ENCODE results near the gene GBP5. TPM values are rescaled to one million over a fixed set of nuclear protein-coding genes. Genes with fewer than 3 reads are reported as not detected.
"Not testable (repeated sequence)": the region's sequence is repeated elsewhere in the genome, so short reads cannot be mapped to it uniquely, and the experiment has no call there.

GBP5 gene
- total RNA-seq, 5 donors from 2014 or later (not counting 1 experiment from before 2014, with no cell fraction given) = 46.8 to 165 (median 116) TPM

DNA sequence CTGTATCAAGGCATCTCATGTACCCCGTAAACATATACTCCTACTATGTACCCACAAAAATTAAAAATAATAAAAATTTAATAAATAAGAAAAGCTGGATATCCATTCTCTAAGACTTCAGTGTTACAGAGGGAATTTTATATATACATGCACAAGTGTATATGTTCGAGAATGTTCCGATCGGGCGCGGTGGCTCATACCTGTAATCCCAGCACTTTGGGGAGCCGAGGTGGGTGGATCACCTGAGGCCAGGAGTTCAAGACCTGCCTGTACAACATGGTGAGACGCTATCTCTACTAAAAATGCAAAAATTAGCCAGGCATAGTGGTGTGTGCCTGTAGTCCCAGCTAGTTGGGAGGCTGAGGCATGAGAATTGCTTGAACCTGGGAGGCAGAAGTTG, 17.1 kb downstream of the GBP5 start:
- H3K9me3 Mint-ChIP-seq = peaks cover 4 to 28% (median 9%) of the 10 kb centered on the region in 3 donors
- not testable (repeated sequence) for DNase-seq; H3K9me3 ChIP-seq; H3K4me3 ChIP-seq (ENCODE audit: control insufficient read depth in 1 of 2, extremely low read depth in 1 of 2, low read length in 1 of 2); H3K36me3 ChIP-seq (ENCODE audit: control insufficient read depth in 2 of 2, extremely low read depth in 1 of 2, insufficient read depth in 1 of 2, low read length in 1 of 2); H3K27ac ChIP-seq (ENCODE audit: low read length); H3K27me3 ChIP-seq (replicated peaks in 1 of 2; ENCODE audit: control insufficient read depth in 2 of 2, extremely low read depth in 1 of 2, insufficient read depth in 2 of 2, low read length in 1 of 2); H3K27me3 Mint-ChIP-seq; ATAC-seq (replicated peaks in 1 of 4); H3K4me3 Mint-ChIP-seq
- H3K36me3 Mint-ChIP-seq = peaks cover 44% of the 10 kb centered on the region
- H3K27ac Mint-ChIP-seq = peak overlapping the region; percentile 13 to 20
- POLR2A ChIA-PET = interaction anchor here in 1 of 2 donors (0.7 kb wide), 2 partner anchors 16 to 58 kb away, joined by 3 to 6 read pairs; no protein-coding TSS in a partner anchor
- WGBS (ENCODE audit: insufficient coverage) = 100% methylated on average over 1 of the region's 8 CpGs
- peaks cover 10 to 17% of the 10 kb centered on the region in 2 experiments for H3K4me1 ChIP-seq (ENCODE audit: control insufficient read depth in 1 of 2, extremely low read depth in 1 of 2, insufficient read depth in 2 of 2, low read length in 2 of 2)
- peaks cover 46 to 58% (median 51%) of the 10 kb centered on the region in 3 donors for H3K4me1 Mint-ChIP-seq
- CTCF ChIA-PET = interaction anchor here in 1 of 2 donors (0.6 kb wide), 1 partner anchor 470 kb away, joined by 3 read pairs; no protein-coding TSS in a partner anchor

- no peak overlapping the region for H3K27ac Mint-ChIP-seq
- Histone ChIP-seq H3K27me3 (replicated peaks in 1 of 2; ENCODE audit: control insufficient read depth in 2 of 2, extremely low read depth in 1 of 2, insufficient read depth in 2 of 2, low read length in 1 of 2) (no peaks in the 10 kb centered on the region), H3K27ac (ENCODE audit: low read length) (no peak overlapping the region), H3K36me3 (ENCODE audit: control insufficient read depth in 2 of 2, extremely low read depth in 1 of 2, insufficient read depth in 1 of 2, low read length in 1 of 2) (no peaks in the 10 kb centered on the region), H3K4me1 (ENCODE audit: control insufficient read depth in 1 of 2, extremely low read depth in 1 of 2, insufficient read depth in 2 of 2, low read length in 2 of 2) (peaks cover 6 to 10% of the 10 kb centered on the region in 2 experiments), H3K9me3 (no peaks in the 10 kb centered on the region), H3K4me3 (ENCODE audit: control insufficient read depth in 1 of 2, extremely low read depth in 1 of 2, low read length in 1 of 2) (no peak overlapping the region)
- H3K4me3 Mint-ChIP-seq = no peak overlapping the region
- ATAC-seq (replicated peaks in 1 of 4) (no peak), DNase-seq (no peak)
- CTCF ChIA-PET = interaction anchor here in 1 of 2 donors (0.6 kb wide), 1 partner anchor 260 kb away, joined by 3 read pairs; no protein-coding TSS in a partner anchor
- POLR2A ChIA-PET = no interaction called here
- peaks cover 46 to 58% (median 52%) of the 10 kb centered on the region in 3 donors for H3K4me1 Mint-ChIP-seq
- H3K9me3 Mint-ChIP-seq = peaks cover 4 to 28% (median 9%) of the 10 kb centered on the region in 3 donors
- no CpG with 5 or more reads among the region's 4 CpGs for WGBS (ENCODE audit: insufficient coverage)
- H3K27me3 Mint-ChIP-seq = no peaks in the 10 kb centered on the region
- H3K36me3 Mint-ChIP-seq = peaks cover 43% of the 10 kb centered on the region
Measured at GRCh38 chr1:89254658-89255287, 17.9 kb downstream of the GBP5 start.

- no peaks in the 10 kb centered on the region for H3K27me3 ChIP-seq (replicated peaks in 1 of 2; ENCODE audit: control insufficient read depth in 2 of 2, extremely low read depth in 1 of 2, insufficient read depth in 2 of 2, low read length in 1 of 2)
- H3K27ac ChIP-seq (ENCODE audit: low read length) = no peak overlapping the region
- Mint-ChIP-seq H3K4me3 (no peak overlapping the region), H3K27me3 (no peaks in the 10 kb centered on the region), H3K9me3 (peaks cover 8 to 28% (median 12%) of the 10 kb centered on the region in 3 donors), H3K4me1 (peaks cover 17 to 32% (median 28%) of the 10 kb centered on the region in 3 donors), H3K27ac (no peak overlapping the region), H3K36me3 (peaks cover 37% of the 10 kb centered on the region)
- ATAC-seq (replicated peaks in 1 of 4) = no peak
- H3K36me3 ChIP-seq (ENCODE audit: control insufficient read depth in 2 of 2, extremely low read depth in 1 of 2, insufficient read depth in 1 of 2, low read length in 1 of 2) = no peaks in the 10 kb centered on the region
- ChIA-PET POLR2A (interaction anchor here in 1 of 2 donors (0.6 kb wide), 1 partner anchor 513 kb away, joined by 4 read pairs; no protein-coding TSS in a partner anchor), CTCF (interaction anchor here (0.5 to 0.6 kb wide), 2 partner anchors 478 to 1563 kb away, joined by 3 read pairs; no protein-coding TSS in a partner anchor)
- no peak overlapping the region for H3K4me3 ChIP-seq (ENCODE audit: control insufficient read depth in 1 of 2, extremely low read depth in 1 of 2, low read length in 1 of 2)
- H3K4me1 ChIP-seq (ENCODE audit: control insufficient read depth in 1 of 2, extremely low read depth in 1 of 2, insufficient read depth in 2 of 2, low read length in 2 of 2) = no peaks in the 10 kb centered on the region
- no CpG with 5 or more reads among the region's 3 CpGs for WGBS (ENCODE audit: insufficient coverage)
- DNase-seq = no peak
- H3K9me3 ChIP-seq = no peaks in the 10 kb centered on the region
Measured at GRCh38 chr1:89243046-89243445, 29.6 kb downstream of the GBP5 start.

Other genes starting within 250 kb of the GBP5 start
- gene GBP3, start 250.0 kb downstream of the GBP5 start, total RNA-seq = 10 to 100 TPM; 26.7 to 52.0 (median 39.2) TPM
- 10 to 100 TPM; 29.5 to 57.8 (median 53.5) TPM for gene GBP1, start 207.7 kb downstream of the GBP5 start, total RNA-seq
- 100 to 1,000 TPM in 4 of 5 donors, 10 to 100 TPM in 1; 82.2 to 226 (median 186) TPM for gene GBP2, start 146.7 kb downstream of the GBP5 start, total RNA-seq
- gene GBP7, start 96.9 kb downstream of the GBP5 start, total RNA-seq = under 1 TPM in 3 of 5 donors, not detected in 2; 0.19 to 0.35 (median 0.25) TPM
- 10 to 100 TPM; 24.7 to 61.3 (median 36.5) TPM for gene GBP4, start 73.9 kb downstream of the GBP5 start, total RNA-seq
- under 1 TPM in 4 of 5 donors, not detected in 1; 0.13 to 0.83 (median 0.18) TPM for gene GBP6, start 91.2 kb upstream of the GBP5 start, total RNA-seq

All from T-cell (primary cell).